GM12873 (cell line): Measurements from ENCODE around the gene PRR23E.

Experiments used
- TF ChIP-seq, protein P1 (sequence below): IDR thresholded peaks from 2 replicates; pipeline ENCODE4 v1.5.1; 2012; ENCODE audit warnings: low read depth, mild to moderate bottlenecking, moderate library complexity, low read length, control low read depth; ENCODE audit not compliant: insufficient read depth; ENCODE audit errors: missing control alignments

PRR23E gene

DNA sequence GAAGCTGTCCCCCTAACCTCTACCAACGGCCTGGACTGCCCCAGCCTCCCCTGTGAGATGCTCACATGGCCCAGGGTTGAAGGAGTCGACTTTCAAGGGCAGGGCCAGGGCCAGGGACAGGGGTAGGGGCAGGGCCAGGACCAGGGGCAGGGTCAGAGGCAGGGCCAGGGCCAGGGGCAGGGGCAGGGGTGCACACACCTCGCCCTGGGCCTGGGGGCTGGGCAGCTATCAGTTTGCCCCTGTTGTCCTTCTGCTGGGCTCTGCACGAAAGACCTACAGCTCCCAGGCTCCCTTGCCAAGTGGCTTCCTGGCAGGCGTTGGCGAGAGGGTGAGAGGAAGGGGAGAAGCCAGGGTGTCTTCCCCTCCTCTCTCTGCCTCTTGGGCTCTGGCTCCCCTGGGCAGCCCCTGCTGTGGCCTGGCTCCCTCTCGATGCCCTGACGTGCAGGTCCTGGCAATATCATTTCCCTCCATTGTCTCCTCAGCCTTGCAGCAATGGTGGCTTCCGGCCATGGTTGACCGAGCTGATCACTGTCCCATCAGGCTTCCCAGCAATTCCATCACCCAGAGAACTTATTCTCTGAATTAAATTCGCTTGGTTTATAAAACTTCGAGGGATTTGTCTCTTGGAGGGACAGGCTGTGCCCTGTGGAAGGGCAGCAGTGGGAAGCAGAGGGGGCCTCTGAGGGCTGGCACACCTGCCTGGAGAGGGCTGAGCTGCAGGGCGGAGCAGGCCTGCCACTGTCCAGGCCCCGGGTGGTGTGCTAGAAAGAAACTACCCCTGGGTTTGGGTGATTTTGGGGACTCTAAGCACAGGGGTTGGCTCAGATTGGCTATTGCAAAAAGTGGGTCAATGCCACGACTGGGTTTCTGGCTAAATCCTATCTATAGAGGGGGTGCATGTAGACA, 13.9 kb downstream of the PRR23E start:
- TF ChIP-seq, protein P1, sequence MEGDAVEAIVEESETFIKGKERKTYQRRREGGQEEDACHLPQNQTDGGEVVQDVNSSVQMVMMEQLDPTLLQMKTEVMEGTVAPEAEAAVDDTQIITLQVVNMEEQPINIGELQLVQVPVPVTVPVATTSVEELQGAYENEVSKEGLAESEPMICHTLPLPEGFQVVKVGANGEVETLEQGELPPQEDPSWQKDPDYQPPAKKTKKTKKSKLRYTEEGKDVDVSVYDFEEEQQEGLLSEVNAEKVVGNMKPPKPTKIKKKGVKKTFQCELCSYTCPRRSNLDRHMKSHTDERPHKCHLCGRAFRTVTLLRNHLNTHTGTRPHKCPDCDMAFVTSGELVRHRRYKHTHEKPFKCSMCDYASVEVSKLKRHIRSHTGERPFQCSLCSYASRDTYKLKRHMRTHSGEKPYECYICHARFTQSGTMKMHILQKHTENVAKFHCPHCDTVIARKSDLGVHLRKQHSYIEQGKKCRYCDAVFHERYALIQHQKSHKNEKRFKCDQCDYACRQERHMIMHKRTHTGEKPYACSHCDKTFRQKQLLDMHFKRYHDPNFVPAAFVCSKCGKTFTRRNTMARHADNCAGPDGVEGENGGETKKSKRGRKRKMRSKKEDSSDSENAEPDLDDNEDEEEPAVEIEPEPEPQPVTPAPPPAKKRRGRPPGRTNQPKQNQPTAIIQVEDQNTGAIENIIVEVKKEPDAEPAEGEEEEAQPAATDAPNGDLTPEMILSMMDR, result no peak

DNA sequence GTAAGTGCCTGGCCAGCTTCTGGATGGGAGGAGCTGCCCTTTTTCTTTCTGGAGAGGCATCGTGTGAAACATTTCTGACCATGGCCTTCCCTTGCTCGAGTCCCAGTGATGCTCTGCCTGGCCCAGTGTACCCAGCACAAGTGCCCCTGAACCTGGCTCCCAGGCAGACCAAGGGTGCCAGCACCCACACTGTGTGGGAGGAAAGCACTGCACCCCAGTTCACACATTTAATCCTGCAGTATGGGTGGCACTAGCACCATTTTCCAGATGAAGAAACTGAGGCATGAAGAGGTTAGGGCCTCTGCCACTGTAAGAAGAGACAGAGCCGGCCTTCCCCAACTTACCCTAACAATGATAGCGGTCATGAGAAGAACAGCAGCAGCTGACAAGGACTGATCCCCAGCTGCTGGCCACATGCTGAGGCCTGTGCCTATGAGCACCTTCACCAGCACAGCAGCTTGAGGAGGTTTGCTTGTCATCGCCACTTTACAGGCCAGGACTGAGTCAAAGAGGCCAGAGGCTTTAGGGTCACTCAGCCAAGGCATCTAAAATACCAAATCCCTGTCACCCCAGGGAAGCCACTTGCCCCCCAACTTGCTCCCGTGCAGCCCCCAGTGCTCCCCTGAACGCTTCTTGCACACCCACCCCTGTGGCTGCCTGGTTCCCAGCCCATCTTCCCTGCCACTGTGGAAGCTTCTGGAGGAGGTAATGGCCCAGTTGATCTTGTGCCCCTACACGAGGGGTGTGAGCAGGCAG, 15.0 kb downstream of the PRR23E start:
- TF ChIP-seq, protein P1, result no peak

DNA sequence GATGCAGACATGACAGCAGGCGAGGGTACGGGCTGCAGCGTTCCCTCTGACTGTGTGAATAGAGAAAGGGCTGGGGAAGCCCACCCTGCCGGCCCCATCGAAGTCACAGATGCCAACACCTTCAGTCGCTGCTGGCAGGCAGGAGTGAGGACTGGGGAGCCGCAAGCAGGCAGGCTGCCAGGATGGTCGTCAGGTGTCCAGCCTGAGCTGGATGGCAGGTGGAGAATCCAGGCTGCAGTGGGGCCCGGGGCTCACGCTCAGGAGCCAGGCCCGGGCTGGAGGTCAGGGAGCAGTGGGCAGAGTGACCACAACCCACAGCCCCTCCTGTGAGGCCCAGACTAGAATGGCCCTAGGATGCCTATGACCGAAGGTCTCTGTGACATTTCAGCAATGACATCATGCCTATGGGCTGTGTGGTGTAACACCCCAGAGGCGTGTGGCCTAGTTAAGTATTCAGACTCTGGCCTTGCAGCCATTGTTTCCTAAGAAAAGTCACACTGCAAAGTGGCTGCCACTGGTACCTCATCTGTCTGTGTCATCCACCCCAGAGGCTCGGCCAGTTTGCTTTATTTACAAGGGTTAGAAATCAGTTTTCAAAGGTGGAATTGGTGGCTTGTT, 15.7 kb downstream of the PRR23E start:
- TF ChIP-seq, protein P1, result no peak

DNA sequence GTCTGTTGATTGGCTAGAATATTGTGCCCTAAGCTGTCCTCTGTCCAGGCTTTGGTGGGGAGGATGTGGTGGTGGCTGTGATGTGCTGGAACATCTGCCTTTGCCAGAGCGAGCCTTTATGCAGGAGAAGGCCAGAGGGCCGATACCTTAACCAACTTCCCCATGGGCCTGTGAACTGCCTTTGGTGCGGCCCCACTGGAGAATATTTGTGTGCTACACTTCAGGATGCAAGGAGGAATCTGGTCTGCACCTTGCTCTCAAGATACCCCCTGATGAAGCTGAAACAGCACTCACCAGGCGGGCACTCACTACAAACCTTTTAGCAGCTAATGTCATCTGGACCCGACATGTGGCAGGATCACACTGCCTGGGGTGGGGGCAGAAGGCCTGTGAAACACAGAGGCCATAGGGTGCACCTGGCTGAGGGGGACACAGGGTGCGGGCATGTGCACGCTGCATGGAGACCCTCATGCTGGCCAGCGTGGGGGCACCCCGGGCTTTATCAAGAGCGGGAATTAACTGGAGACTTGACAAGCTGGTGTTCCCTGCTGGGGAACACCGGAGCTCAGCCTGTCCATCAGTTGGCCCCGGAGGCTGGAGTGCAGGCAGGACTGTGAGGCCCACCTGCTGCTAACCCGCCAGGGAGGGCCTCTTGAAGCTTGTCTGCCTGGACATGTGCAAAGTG, 16.4 kb downstream of the PRR23E start:
- TF ChIP-seq, protein P1, result no peak

DNA sequence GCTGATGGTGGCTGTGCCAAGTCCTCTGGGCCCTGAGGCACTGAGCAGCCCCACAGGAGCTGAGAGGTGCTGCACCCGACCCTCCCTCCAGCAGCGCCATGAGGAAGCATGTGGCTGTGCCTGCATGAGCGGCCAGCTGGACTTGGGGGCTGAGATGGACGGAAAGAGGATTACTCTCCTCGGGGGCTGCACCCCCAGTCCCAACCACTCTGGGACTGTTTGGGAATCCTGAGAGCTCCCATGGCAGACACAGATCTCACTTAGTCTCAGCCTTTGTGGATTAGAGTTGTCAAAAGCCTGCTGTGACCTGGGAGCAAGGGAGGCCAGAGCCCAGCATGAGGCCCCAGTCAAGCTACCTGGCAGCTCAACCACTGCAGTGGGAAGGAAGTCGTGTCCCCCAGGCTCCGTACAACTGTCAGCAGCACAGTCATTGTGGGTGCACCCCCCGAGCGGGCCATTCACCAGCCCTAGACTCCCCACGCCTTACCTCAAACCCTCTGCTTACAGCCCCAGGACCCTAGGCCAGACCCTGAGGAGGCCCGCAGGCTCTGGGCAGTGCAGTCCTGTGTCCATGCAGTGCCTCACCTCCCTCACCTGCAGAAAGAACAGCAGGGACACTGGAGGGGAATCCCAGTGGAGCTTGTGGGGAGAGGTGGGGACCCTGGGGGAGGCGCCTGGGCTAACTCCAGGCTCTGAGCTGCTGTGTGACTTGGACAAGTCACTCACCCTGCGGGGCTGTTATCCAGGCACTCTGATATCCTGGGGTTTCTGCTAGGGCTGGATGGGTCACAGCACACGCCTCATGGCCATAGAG, 17.1 kb downstream of the PRR23E start:
- TF ChIP-seq, protein P1, result no peak

DNA sequence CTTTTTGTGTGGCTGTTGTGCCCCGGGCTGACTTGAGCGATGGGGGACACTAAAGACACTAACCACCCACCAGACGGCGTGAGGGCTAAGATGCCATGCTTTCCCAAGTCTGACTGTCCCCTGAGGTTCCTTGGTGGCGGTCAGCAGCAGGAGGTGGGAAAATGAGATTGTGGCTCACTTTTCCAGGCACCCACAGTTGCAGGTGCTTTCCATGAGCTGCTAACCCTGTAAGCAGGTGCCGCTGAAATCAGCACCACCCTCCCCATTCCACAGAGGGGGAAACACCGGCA, 17.7 kb downstream of the PRR23E start:
- TF ChIP-seq, protein P1, result no peak
